ENCODE measurements around the gene U2SURP.

DNA sequence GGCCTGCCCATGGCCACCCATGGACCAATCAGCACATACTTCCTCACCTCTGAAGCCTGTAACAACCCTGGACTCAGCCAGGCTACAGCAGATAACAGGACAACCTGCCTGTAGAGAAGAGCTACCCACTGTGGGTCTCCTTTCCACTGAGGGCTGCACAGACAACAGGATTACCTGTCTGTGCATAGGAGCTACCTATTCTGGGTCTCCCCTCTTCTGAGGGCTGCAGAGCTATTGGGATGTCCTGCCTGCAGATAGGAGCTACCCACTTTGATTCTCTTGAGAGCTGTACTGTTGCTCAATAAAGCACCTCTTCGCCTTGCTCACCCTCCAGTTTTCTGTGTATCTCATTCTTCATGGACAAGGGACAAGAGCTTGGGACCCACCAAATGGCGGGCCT is 94.4 kb downstream of the U2SURP start:
- TF ChIP-seq ZNF384 (IDR thresholded peaks at IDR 0.05) (no peak), HDGF (IDR thresholded peaks at IDR 0.05; ENCODE audit: borderline replicate concordance) (no peak), FOXM1 (IDR thresholded peaks at IDR 0.05; ENCODE audit: borderline replicate concordance) (no peak), ELF4 (IDR thresholded peaks at IDR 0.05) (no peak), TARDBP (IDR thresholded peaks at IDR 0.05) (no peak), NFRKB (IDR thresholded peaks at IDR 0.05) (no peak)

Data from HEK293T (cell line).